SK-N-SH treated with all-trans-retinoic acid at 6 μM for 48 hours (cell line): ENCODE data around the gene EEA1.

Experiments used
- CSDC2 ChIP-seq: fragments of 250-450 bp; sonication (Bioruptor Pico); IDR thresholded peaks from 2 replicates; pipeline ENCODE4 v1.5.0; 2020; ENCODE audit warnings: mild to moderate bottlenecking, moderate library complexity
- RARB ChIP-seq: fragments of 250-450 bp; sonication (Bioruptor Pico); IDR thresholded peaks from 2 replicates; pipeline ENCODE4 v1.8.0; 2021; ENCODE audit warnings: mild to moderate bottlenecking, moderate library complexity
- SNAI2 ChIP-seq: fragments of 250-450 bp; sonication (Bioruptor Pico); IDR thresholded peaks from 2 replicates; pipeline ENCODE4 v1.5.0; 2020; ENCODE audit warnings: mild to moderate bottlenecking, moderate library complexity
- TCF4 ChIP-seq: fragments of 250-450 bp; sonication (Bioruptor Pico); IDR thresholded peaks from 2 replicates; pipeline ENCODE4 v1.8.0; 2021; ENCODE audit warnings: mild to moderate bottlenecking, moderate library complexity, borderline replicate concordance
- TOX ChIP-seq: fragments of 250-450 bp; sonication (Bioruptor Pico); IDR thresholded peaks from 2 replicates; pipeline ENCODE4 v1.8.0; 2021; ENCODE audit warnings: mild to moderate bottlenecking, moderate library complexity, borderline replicate concordance
- ZC3H10 ChIP-seq: fragments of 250-450 bp; sonication (Bioruptor Pico); IDR thresholded peaks from 2 replicates; pipeline ENCODE4 v1.5.1; 2021; ENCODE audit warnings: mild to moderate bottlenecking, moderate library complexity
- ZNF565 ChIP-seq: fragments of 450-650 bp; formaldehyde crosslinking; conservative IDR thresholded peaks from 2 replicates; pipeline ENCODE4 v1.5.0; 2020; ENCODE audit warnings: low read depth, mild to moderate bottlenecking, moderate library complexity
- TF ChIP-seq, protein P1 (sequence below): fragments of 250-450 bp; sonication (Bioruptor Pico); IDR thresholded peaks from 2 replicates; pipeline ENCODE4 v1.8.0; 2020; ENCODE audit warnings: mild to moderate bottlenecking, moderate library complexity, borderline replicate concordance

DNA sequence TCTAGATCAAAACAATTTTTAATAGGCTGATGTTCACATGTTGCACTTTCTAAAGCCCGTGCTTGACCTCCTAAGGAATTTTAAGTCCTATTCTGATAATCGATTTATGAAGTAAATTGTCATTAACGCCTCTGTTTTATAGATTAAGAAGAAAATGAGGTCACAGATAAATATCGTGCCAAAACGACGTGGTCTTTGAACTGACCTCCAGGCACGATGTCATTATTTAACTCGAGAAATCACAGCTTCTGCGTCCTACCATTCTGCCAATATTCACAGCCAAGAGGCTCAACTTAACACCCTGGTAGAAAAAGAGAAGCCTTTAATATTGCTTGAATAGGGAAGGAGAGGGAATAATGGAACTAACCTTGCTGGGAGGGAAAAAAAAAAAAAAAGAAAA lies 888 bp upstream of the EEA1 start:
- no peak for TF ChIP-seq TCF4 (CRISPR knock-in tag)
- no peak for TF ChIP-seq SNAI2 (CRISPR knock-in tag)
- no peak for TF ChIP-seq TOX (CRISPR knock-in tag)
- no peak for TF ChIP-seq ZC3H10
- no peak for TF ChIP-seq CSDC2 (CRISPR knock-in tag)
- TF ChIP-seq ZNF565 (CRISPR knock-in tag) = no peak
- TF ChIP-seq, protein P1, sequence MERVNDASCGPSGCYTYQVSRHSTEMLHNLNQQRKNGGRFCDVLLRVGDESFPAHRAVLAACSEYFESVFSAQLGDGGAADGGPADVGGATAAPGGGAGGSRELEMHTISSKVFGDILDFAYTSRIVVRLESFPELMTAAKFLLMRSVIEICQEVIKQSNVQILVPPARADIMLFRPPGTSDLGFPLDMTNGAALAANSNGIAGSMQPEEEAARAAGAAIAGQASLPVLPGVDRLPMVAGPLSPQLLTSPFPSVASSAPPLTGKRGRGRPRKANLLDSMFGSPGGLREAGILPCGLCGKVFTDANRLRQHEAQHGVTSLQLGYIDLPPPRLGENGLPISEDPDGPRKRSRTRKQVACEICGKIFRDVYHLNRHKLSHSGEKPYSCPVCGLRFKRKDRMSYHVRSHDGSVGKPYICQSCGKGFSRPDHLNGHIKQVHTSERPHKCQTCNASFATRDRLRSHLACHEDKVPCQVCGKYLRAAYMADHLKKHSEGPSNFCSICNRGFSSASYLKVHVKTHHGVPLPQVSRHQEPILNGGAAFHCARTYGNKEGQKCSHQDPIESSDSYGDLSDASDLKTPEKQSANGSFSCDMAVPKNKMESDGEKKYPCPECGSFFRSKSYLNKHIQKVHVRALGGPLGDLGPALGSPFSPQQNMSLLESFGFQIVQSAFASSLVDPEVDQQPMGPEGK (CRISPR knock-in tag) = no peak
- TF ChIP-seq RARB (CRISPR knock-in tag) = no peak
